KMS-11 (cell line): ENCODE data around the gene CASQ2.

Experiments used
- H2AFZ ChIP-seq: fragments of 200-600 bp; sonication (generic); 2 replicates; pipeline ENCODE4 v1.6.1; 2016; ENCODE audit warnings: antibody characterized with exemption, mixed run types, low read depth
- H3K27ac ChIP-seq: fragments of 200-600 bp; sonication (generic); 2 replicates; pipeline ENCODE4 v1.6.1; 2016; ENCODE audit warnings: mild to moderate bottlenecking, mixed run types
- H3K27me3 ChIP-seq: fragments of 200-600 bp; sonication (generic); 2 replicates; pipeline ENCODE4 v1.6.1; 2017; ENCODE audit warnings: mild to moderate bottlenecking, low read depth, mixed run types, moderate library complexity; ENCODE audit not compliant: insufficient read depth
- H3K36me3 ChIP-seq: fragments of 200-600 bp; sonication (generic); 2 replicates; pipeline ENCODE4 v1.6.1; 2017; ENCODE audit warnings: mild to moderate bottlenecking, mixed run types; ENCODE audit not compliant: insufficient read depth
- H3K4me1 ChIP-seq: fragments of 200-600 bp; sonication (generic); 2 replicates; pipeline ENCODE4 v1.6.1; 2016; ENCODE audit warnings: mild to moderate bottlenecking, low read depth, mixed run types; ENCODE audit not compliant: poor library complexity, severe bottlenecking
- H3K4me2 ChIP-seq: fragments of 200-600 bp; sonication (generic); 2 replicates; pipeline ENCODE4 v1.7.0; 2016; ENCODE audit warnings: mild to moderate bottlenecking, mixed run types
- H3K4me3 ChIP-seq: fragments of 200-600 bp; sonication (generic); IDR thresholded peaks from 2 replicates; pipeline ENCODE4 v1.6.1; 2017; ENCODE audit warnings: low read depth, low read length, mixed read lengths; ENCODE audit not compliant: insufficient read depth
- H3K79me2 ChIP-seq: fragments of 200-600 bp; sonication (generic); 2 replicates; pipeline ENCODE4 v1.6.1; 2016; ENCODE audit warnings: low read depth, mixed run types; ENCODE audit not compliant: insufficient read depth
- H3K9ac ChIP-seq: fragments of 200-600 bp; sonication (generic); 2 replicates; pipeline ENCODE4 v1.6.1; 2016; ENCODE audit warnings: mild to moderate bottlenecking, mixed run types
- H4K20me1 ChIP-seq: fragments of 200-600 bp; sonication (generic); 2 replicates; pipeline ENCODE4 v1.6.1; 2016; ENCODE audit warnings: mild to moderate bottlenecking, mixed run types; ENCODE audit not compliant: insufficient read depth
- TF ChIP-seq, protein P1 (sequence below): fragments of 200-600 bp; sonication (generic); conservative IDR thresholded peaks from 2 replicates; pipeline ENCODE4 v1.6.1; 2017; ENCODE audit warnings: low read depth, mild to moderate bottlenecking, antibody characterized with exemption, low read length, moderate library complexity, mixed read lengths

Gene CASQ2

DNA sequence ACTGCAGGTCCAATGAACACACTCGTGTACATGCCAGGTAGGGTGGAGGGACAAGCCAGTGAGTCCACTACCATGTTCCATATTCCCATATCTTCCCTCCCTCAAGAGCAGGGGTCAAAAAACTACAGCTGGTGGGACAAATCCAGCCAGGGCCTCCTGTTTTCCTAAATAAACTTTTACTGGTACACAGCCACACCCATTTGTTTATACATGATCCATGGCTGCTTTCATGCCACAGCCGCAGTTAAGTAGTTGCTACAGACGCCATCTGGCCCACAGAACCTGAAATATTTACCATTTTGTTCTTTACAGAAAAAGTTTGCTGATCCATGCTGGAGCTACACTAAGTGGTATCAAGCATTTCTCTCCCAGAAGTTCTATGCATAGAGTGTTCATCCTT, 42.4 kb downstream of the CASQ2 start:
- TF ChIP-seq, protein P1, sequence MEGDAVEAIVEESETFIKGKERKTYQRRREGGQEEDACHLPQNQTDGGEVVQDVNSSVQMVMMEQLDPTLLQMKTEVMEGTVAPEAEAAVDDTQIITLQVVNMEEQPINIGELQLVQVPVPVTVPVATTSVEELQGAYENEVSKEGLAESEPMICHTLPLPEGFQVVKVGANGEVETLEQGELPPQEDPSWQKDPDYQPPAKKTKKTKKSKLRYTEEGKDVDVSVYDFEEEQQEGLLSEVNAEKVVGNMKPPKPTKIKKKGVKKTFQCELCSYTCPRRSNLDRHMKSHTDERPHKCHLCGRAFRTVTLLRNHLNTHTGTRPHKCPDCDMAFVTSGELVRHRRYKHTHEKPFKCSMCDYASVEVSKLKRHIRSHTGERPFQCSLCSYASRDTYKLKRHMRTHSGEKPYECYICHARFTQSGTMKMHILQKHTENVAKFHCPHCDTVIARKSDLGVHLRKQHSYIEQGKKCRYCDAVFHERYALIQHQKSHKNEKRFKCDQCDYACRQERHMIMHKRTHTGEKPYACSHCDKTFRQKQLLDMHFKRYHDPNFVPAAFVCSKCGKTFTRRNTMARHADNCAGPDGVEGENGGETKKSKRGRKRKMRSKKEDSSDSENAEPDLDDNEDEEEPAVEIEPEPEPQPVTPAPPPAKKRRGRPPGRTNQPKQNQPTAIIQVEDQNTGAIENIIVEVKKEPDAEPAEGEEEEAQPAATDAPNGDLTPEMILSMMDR, result no peak
- Histone ChIP-seq H3K79me2 (no peaks in the 10 kb centered on the region), H3K4me1 (no peaks in the 10 kb centered on the region), H3K9ac (no peak overlapping the region), H3K36me3 (no peaks in the 10 kb centered on the region), H3K4me3 (no peak overlapping the region), H2AFZ (no peak overlapping the region), H3K27ac (no peak overlapping the region), H3K4me2 (no peak overlapping the region), H4K20me1 (no peaks in the 10 kb centered on the region), H3K27me3 (no peaks in the 10 kb centered on the region)

DNA sequence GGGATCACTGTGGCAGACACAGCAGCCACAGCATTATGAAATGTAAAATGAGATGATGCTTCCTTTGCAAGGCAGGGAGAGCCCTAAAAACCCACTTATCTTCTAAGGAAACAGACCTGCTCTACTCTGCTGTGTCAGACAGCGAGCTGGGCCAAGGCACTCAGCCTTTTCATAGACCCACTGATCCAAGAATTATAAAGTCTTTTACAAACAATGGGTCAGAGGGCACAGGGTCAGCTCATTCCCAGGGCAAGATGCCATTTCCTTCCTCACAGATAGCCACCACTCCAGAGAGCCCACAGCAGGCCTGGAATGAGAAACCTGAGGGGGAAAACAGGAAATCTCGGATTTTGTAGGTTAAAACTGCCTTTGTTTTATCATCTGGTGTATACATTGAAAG, 42.9 kb downstream of the CASQ2 start:
- no peaks in the 10 kb centered on the region for H3K4me1 ChIP-seq
- no peaks in the 10 kb centered on the region for H3K79me2 ChIP-seq
- H3K4me3 ChIP-seq, result no peak overlapping the region
- H3K36me3 ChIP-seq, result no peaks in the 10 kb centered on the region
- TF ChIP-seq, protein P1, result no peak
- no peaks in the 10 kb centered on the region for H3K27me3 ChIP-seq
- no peak overlapping the region for H3K4me2 ChIP-seq
- H3K27ac ChIP-seq, result no peak overlapping the region
- H2AFZ ChIP-seq, result no peak overlapping the region
- H4K20me1 ChIP-seq, result no peaks in the 10 kb centered on the region
- H3K9ac ChIP-seq, result no peak overlapping the region

DNA sequence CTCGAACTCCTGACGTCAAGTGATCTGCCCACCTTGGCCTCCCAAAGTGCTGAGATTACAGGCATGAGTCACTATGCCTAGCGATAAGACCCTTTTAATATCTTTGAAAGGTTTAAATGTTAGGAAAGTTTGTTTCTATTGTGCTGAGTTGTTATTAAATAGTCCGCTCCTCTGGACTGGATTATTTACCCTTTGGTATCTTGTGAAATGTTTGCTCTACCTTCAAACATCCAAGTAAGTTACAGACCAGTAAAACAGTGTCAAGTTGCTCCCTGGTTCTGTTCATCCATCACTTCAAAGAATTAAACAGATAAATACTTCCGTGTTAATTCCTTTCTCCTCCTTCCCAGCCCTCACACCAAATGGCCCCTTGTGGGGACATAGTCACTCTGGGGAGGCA, 44.8 kb downstream of the CASQ2 start:
- H3K4me1 ChIP-seq, result no peaks in the 10 kb centered on the region
- H3K36me3 ChIP-seq, result no peaks in the 10 kb centered on the region
- no peak overlapping the region for H3K4me3 ChIP-seq
- H4K20me1 ChIP-seq, result no peaks in the 10 kb centered on the region
- no peaks in the 10 kb centered on the region for H3K27me3 ChIP-seq
- no peak overlapping the region for H3K27ac ChIP-seq
- no peaks in the 10 kb centered on the region for H3K79me2 ChIP-seq
- H3K9ac ChIP-seq, result no peak overlapping the region
- TF ChIP-seq, protein P1, result no peak
- H3K4me2 ChIP-seq, result no peak overlapping the region
- no peak overlapping the region for H2AFZ ChIP-seq

DNA sequence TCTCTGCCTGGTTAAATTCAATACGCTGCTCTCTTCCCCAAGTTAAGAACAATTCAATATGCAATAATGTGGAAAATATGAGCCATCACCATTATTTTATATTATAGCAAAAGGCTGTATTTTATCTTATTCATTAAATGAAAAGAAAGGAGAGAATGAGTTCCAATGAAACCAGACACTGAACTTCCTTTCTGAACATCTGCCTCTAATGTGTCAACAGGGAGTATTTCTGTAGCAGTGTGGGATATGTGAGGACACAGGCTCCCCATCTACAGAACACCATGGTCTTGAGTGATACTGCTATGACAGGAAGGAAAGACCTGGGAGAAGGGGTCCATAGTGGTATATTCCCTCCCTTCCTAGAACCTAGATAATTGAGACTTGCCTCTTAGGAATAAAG, 46.3 kb downstream of the CASQ2 start:
- H3K79me2 ChIP-seq, result no peaks in the 10 kb centered on the region
- no peak overlapping the region for H3K27ac ChIP-seq
- H3K4me3 ChIP-seq, result no peak overlapping the region
- no peak overlapping the region for H3K9ac ChIP-seq
- TF ChIP-seq, protein P1, result no peak
- no peak overlapping the region for H3K4me2 ChIP-seq
- H3K4me1 ChIP-seq, result no peaks in the 10 kb centered on the region
- no peak overlapping the region for H2AFZ ChIP-seq
- no peaks in the 10 kb centered on the region for H3K36me3 ChIP-seq
- H3K27me3 ChIP-seq, result no peaks in the 10 kb centered on the region
- H4K20me1 ChIP-seq, result no peaks in the 10 kb centered on the region

DNA sequence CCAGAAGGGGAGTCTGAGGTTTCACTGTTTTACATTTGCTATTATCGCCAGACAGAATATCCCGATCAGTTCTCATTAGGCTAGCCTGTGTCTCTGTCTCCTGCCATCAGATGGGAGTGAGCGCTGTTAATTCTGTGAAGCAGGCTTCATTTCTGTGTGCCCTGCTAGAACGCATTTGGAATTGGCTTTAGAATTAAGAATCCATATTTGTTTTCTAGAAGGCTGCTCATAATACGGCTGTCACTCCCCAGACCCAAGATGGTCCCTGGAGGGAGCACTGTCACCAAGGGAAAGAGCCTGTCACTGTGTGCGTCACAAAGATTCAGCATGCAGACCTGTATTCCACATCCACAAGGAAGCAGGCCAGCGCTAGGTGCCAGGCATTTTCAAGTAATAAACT, 49.2 kb downstream of the CASQ2 start:
- H4K20me1 ChIP-seq, result no peaks in the 10 kb centered on the region
- TF ChIP-seq, protein P1, result no peak

More for the DNA sequence above, 49.2 kb downstream of the CASQ2 start:
- Histone ChIP-seq H3K36me3 (no peaks in the 10 kb centered on the region), H3K27ac (no peak overlapping the region), H3K27me3 (no peaks in the 10 kb centered on the region), H3K79me2 (no peaks in the 10 kb centered on the region), H3K4me1 (no peaks in the 10 kb centered on the region), H3K9ac (no peak overlapping the region), H2AFZ (no peak overlapping the region), H3K4me2 (no peak overlapping the region), H3K4me3 (no peak overlapping the region)
